ENCODE measurements around the gene FKBP2. TPM values are rescaled to one million over a fixed set of nuclear protein-coding genes. Genes with fewer than 3 reads are reported as not detected.

The FKBP2 gene
- total and polyA plus RNA-seq, 2 of the 13 experiments (the other 11 are each of a cell fraction or from before 2014, with no cell fraction given) = 30.1 to 53.3 TPM

- TF ChIP-seq BHLHE40 (IDR thresholded peaks at IDR 0.05; ENCODE audit: low read length) (no peak), MIER2 (CRISPR knock-in tag; IDR thresholded peaks at IDR 0.05) (no peak; the same call in 1 of the 2 replicates), ZNF441 (CRISPR knock-in tag; IDR thresholded peaks at IDR 0.05; ENCODE audit: borderline replicate concordance) (no peak), ZNF232 (CRISPR knock-in tag; IDR thresholded peaks at IDR 0.05; ENCODE audit: borderline replicate concordance) (no peak), TFE3 (CRISPR knock-in tag; IDR thresholded peaks at IDR 0.05) (no peak; the same call in 1 of the 2 replicates), ZBTB7B (CRISPR knock-in tag; IDR thresholded peaks at IDR 0.05) (peak; percentile 51; the same call in 1 of the 2 replicates), CENPX (CRISPR knock-in tag; IDR thresholded peaks at IDR 0.05) (no peak), HNRNPK (IDR thresholded peaks at IDR 0.05; ENCODE audit: low read depth, low read length, poor library complexity, severe bottlenecking) (no peak), NFE2L2 (IDR thresholded peaks at IDR 0.05; ENCODE audit: low read length) (no peak), NR2F6 (IDR thresholded peaks at IDR 0.05) (0 out of 2 replicates have a peak, but pooled peaks have one; percentile 19), NR2F6 (CRISPR knock-in tag; IDR thresholded peaks at IDR 0.05) (peak; percentile 56; the same call in 1 of the 2 replicates), ZNF331 (CRISPR knock-in tag; IDR thresholded peaks at IDR 0.05) (peak; percentile 74; the same call in 1 of the 2 replicates), JDP2 (CRISPR knock-in tag; IDR thresholded peaks at IDR 0.05; ENCODE audit: borderline replicate concordance) (no peak), KAT8 (CRISPR knock-in tag; IDR thresholded peaks at IDR 0.05) (peak; percentile 27; the same call in 1 of the 2 replicates), ZNF24 (IDR thresholded peaks at IDR 0.05) (no peak), ZNF337 (CRISPR knock-in tag; IDR thresholded peaks at IDR 0.05; ENCODE audit: borderline replicate concordance, low read depth) (no peak), MZF1 (CRISPR knock-in tag; IDR thresholded peaks at IDR 0.05; ENCODE audit: borderline replicate concordance) (no peak), POGZ (CRISPR knock-in tag; IDR thresholded peaks at IDR 0.05) (no peak), PLSCR1 (CRISPR knock-in tag; IDR thresholded peaks at IDR 0.05; ENCODE audit: borderline replicate concordance) (no peak), USF2 (IDR thresholded peaks at IDR 0.05; ENCODE audit: low read depth, low read length) (no peak), USF2 (CRISPR knock-in tag; IDR thresholded peaks at IDR 0.05; ENCODE audit: borderline replicate concordance) (no peak), IKZF5 (CRISPR knock-in tag; IDR thresholded peaks at IDR 0.05) (peak; percentile 62; the same call in 1 of the 2 replicates)
- TF ChIP-seq, protein P1, sequence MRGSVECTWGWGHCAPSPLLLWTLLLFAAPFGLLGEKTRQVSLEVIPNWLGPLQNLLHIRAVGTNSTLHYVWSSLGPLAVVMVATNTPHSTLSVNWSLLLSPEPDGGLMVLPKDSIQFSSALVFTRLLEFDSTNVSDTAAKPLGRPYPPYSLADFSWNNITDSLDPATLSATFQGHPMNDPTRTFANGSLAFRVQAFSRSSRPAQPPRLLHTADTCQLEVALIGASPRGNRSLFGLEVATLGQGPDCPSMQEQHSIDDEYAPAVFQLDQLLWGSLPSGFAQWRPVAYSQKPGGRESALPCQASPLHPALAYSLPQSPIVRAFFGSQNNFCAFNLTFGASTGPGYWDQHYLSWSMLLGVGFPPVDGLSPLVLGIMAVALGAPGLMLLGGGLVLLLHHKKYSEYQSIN (CRISPR knock-in tag; IDR thresholded peaks at IDR 0.05; ENCODE audit: borderline replicate concordance) = no peak
- TF ChIP-seq, protein P2, sequence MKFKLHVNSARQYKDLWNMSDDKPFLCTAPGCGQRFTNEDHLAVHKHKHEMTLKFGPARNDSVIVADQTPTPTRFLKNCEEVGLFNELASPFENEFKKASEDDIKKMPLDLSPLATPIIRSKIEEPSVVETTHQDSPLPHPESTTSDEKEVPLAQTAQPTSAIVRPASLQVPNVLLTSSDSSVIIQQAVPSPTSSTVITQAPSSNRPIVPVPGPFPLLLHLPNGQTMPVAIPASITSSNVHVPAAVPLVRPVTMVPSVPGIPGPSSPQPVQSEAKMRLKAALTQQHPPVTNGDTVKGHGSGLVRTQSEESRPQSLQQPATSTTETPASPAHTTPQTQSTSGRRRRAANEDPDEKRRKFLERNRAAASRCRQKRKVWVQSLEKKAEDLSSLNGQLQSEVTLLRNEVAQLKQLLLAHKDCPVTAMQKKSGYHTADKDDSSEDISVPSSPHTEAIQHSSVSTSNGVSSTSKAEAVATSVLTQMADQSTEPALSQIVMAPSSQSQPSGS (CRISPR knock-in tag; IDR thresholded peaks at IDR 0.05) = peak; percentile 25; the same call in 1 of the 2 replicates
Measured at GRCh38 chr11:64237484-64237951, 3.4 kb upstream of the FKBP2 start (continued).

All from HepG2 (cell line).